ENCODE measurements around the gene RIN3.

- TF ChIP-seq, protein P1, sequence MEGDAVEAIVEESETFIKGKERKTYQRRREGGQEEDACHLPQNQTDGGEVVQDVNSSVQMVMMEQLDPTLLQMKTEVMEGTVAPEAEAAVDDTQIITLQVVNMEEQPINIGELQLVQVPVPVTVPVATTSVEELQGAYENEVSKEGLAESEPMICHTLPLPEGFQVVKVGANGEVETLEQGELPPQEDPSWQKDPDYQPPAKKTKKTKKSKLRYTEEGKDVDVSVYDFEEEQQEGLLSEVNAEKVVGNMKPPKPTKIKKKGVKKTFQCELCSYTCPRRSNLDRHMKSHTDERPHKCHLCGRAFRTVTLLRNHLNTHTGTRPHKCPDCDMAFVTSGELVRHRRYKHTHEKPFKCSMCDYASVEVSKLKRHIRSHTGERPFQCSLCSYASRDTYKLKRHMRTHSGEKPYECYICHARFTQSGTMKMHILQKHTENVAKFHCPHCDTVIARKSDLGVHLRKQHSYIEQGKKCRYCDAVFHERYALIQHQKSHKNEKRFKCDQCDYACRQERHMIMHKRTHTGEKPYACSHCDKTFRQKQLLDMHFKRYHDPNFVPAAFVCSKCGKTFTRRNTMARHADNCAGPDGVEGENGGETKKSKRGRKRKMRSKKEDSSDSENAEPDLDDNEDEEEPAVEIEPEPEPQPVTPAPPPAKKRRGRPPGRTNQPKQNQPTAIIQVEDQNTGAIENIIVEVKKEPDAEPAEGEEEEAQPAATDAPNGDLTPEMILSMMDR (IDR thresholded peaks at IDR 0.05): no peak
- TF ChIP-seq POLR2A (IDR thresholded peaks at IDR 0.05): no peak
Measured at GRCh38 chr14:92515546-92516343, 2.2 kb downstream of the RIN3 start.
